GM18909 (cell line): Measurements from ENCODE around the gene LILRA2.
"Not testable (repeated sequence)": the region's sequence is repeated elsewhere in the genome, so short reads cannot be mapped to it uniquely, and the experiment has no call there.

ENCODE experiments used
- ATAC-seq: cut with Tn5 transposase; IDR thresholded peaks from one replicate; pipeline ENCODE4 v1.9.1; 2021; ENCODE audit warnings: mild to moderate bottlenecking; ENCODE audit not compliant: unreplicated experiment, poor library complexity

Gene LILRA2

DNA sequence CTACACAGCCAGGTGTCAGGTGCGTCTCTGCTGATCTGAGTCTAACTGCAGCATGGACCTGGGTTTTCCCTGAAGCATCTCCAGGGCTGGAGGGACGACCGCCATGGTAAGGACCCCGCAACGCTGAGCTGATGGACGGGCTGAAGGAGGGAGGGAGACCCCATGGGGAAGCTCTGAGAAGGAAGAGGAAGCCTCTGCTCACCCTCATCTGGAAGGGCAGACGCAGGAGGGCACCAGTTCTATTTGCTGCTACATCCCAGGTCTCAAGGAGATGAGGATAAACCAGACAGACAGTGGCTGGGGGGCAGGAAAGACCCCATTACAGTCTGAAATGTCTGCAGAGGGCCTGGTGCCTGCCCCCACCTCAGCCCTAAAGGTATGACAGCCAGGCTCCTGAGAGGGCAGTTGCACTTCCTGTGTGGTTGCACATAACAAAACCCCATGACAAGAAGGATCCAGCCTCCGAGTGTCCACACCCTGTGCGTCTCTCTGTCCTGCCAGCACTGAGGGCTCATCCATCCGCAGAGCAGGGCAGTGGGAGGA, at the start of gene LILRA2:
TSS of gene LILRA2 (plus strand) at position 461 of the 543 bp plus-strand sequence. CDS start 89 bp downstream, outside the sequence.
- ATAC-seq = no peak

DNA sequence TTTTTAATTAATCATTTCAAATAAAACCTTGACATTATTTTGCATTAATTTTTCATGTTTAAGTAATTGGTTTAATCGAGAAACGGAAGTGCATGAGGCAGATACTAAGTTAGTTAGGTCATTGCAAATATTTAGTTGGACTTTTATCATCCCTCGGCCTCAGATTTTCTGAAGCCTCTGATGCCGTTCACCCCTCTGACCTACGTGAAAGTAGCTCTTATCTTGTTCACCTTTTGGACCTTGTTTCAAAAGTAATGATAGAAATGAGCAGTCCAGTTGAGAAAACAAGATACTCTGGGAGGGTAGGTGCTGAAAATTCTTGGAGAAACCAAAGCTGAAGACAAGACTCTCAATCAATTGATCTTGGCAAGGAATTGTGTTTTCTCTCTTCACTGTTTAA, 48.0 kb upstream of the LILRA2 start:
- ATAC-seq = no peak

DNA sequence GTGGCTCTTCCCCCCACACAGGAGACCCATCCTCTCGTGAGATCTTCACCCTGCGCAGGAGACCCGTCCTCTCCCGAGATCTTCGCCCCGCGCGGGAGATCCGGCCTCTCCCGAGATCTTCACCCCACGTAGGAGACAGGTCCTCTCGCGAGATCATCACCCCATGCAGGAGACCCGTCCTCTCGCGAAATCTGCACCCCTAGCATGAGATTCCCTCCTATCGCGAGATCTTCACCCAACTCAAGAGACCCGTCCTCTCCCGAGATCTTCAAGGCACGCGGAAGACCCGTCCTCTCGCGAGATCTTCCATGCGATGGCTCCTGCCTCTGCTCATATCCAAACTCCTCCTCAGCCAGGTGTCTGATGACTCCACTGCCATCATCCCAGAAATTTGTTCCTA, 46.6 kb upstream of the LILRA2 start:
- no peak for ATAC-seq

DNA sequence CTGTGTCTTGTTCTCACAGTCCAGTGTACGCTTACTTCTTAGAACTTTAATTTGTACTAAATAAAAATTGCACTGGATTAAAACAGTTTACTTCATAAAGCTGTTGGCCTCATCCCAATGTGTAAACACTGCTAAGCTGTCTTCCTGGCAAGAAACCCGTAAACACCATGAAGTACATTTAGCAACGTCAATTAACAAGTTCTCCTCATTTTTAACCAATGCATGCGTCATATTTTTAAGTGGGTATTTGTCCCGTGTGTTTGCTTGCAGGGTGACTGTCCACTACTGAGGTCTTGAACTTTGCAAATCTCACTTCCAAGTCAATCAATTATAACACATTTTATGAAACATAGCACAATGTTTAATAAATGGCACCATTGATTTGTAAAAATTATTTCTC, 42.7 kb upstream of the LILRA2 start:
- no peak for ATAC-seq

DNA sequence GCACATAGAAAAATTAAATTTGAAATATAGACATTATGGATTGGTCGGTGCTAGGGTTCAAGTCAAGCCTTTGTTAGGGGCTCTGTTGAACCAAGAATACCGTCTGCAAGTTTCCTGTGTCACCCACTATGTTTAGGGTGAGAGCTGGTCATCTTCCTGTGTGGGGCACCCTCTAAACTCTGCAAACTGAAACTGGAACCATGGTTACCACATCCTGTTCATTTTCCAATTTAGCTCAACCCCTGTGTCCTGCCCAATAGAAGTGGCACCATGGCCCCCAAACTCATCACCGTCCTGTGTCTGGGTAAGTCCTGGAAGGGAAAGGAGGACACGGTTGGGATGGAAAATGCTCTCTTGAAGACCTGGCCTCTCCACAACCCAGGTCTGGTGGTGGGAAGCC, 41.1 kb upstream of the LILRA2 start:
- ATAC-seq = peak; percentile 79

DNA sequence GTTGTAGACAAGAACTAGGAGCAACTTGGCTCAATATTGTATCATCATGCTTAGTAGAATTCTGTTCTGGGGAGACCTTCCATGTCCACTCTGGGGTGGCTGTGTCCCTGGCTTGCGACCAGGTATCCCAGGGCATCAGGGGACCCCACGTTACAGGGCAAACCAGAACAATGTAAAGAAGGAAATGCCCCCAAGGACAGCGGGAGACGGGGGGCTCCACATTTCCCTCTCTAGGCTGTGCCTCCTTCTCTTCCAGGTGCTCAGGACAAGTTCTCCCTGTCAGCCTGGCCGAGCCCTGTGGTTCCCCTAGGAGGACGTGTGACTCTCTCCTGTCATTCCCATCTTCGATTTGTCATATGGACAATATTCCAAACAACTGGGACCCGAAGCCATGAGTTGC, 40.1 kb upstream of the LILRA2 start:
- no peak for ATAC-seq

DNA sequence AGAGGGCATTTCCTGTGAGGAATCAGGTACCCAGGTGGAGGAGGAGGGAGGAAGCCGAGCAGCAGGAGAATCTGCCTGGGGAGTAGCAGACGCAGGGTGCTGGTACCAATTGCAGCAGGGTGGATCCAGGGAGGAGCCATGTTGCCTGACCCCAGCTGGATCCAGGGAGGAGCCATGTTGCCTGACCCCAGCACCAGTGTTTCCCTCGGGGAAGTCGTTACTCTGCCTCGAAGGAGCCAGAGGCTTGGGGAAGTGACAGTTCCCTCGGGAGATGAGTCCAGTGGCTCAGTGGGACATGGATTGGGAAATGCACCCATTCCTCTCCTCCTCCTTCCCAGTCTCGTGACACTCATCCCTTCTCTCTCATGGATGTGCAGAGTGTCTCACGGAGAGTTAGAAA, 39.4 kb upstream of the LILRA2 start:
- ATAC-seq = no peak

DNA sequence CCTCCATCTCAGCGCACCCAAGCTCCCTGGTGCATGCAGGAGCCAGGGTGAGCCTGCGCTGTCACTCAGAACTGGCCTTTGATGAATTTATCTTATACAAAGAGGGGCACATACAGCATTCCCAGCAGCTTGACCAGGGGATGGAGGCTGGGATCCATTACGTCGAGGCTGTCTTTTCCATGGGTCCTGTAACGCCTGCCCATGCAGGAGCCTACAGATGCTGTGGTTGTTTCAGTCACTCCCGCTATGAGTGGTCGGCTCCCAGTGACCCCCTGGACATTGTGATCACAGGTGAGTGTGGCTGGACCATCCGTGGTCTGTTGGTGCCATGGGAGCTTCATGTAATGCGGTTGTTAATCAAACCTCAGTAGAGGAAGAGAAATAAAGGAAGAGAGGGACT, 38.0 kb upstream of the LILRA2 start:
- ATAC-seq = no peak

DNA sequence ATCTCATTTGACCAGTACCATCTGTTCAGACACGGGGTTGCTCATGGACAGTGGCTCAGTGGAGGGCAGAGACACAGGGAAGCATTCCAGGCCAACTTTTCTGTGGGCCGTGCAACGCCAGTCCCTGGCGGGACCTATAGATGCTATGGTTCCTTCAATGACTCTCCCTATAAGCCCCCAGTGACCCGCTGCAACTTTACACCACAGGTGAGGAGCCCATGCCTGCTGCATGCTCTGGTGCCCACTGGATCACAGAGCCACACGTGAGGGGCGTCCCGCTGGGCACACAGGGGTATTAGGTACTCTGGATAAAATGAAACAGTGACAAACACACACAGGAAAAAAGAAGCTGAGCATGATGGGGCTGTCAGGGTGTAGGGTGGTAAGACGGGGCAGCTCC, 36.6 kb upstream of the LILRA2 start:
- ATAC-seq = no peak

DNA sequence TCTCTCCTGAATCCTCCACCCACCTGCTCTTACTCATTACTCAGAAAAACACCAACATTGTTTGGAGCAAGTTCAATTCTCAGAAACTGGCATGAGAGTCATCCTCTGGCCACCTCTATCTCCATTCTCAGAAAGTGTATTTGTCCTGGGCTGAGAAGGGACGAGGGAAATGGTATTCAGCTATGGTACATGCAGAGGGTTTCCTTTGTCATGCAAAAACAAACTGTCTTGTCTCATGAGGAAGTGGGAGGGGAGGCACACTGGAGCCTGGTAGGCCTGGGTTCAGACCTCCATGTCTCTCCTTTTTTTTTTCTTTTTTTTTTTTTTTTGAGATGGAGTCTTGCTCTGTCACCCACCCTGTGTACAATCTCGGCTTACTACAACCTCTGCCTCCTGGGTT, 31.9 kb upstream of the LILRA2 start:
- ATAC-seq = no peak

DNA sequence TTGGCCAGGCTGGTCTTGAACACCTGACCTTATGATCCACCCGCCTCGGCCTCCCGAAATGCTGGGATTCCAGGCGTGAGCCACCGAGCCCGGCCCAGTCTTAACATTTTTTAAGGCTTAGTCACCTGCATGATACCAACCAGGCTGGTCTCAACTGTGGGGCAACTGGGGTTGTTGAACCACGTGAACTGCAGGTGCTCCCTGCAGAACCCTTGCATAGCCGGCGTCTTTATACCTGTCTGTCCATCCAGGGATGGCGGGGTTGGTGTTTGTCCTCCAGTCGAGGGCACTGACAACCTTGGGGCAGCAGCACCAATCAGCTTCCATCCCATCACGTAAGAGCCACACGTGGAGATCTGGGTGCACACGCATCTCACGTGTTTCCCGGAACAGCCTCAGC, 24.8 kb upstream of the LILRA2 start:
- no peak for ATAC-seq

DNA sequence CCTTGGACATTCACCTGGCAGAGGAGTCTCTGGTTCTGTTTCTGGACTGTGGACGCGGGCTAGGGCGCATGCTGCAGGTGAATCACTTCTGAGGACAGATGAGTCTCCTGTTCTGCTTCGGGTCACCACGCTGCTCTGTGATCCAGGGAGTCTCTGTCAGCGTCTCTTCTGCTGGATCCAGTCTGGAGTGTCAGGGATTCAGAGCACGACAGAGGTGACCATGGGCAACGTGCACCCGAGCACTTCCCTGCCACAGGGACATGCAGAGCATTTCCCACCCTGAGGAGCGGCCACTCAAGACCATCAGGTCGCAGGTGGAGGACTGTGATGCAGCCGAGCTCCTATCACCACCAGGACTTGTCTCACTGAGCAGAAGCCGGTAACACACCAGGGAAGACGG, 24.4 kb upstream of the LILRA2 start:
- ATAC-seq = no peak

DNA sequence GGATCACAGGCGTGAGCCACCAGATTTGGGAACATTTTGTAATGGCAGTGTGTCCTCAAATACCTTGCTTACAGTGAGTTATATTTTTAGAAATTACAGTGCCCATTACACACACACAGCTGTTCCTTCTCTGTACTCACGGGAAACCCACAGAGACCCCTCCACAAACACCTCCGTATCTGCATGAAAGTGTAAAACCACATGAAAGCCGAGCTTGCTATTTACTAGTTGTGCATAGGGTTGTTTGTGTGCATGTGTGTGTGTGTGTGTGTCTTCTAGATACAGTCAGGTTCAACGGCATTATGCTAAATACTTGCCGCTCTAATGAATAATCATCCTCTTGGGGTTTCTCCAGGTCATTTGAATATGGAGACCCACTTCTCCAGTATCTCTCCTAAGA, 22.3 kb upstream of the LILRA2 start:
- ATAC-seq = no peak

DNA sequence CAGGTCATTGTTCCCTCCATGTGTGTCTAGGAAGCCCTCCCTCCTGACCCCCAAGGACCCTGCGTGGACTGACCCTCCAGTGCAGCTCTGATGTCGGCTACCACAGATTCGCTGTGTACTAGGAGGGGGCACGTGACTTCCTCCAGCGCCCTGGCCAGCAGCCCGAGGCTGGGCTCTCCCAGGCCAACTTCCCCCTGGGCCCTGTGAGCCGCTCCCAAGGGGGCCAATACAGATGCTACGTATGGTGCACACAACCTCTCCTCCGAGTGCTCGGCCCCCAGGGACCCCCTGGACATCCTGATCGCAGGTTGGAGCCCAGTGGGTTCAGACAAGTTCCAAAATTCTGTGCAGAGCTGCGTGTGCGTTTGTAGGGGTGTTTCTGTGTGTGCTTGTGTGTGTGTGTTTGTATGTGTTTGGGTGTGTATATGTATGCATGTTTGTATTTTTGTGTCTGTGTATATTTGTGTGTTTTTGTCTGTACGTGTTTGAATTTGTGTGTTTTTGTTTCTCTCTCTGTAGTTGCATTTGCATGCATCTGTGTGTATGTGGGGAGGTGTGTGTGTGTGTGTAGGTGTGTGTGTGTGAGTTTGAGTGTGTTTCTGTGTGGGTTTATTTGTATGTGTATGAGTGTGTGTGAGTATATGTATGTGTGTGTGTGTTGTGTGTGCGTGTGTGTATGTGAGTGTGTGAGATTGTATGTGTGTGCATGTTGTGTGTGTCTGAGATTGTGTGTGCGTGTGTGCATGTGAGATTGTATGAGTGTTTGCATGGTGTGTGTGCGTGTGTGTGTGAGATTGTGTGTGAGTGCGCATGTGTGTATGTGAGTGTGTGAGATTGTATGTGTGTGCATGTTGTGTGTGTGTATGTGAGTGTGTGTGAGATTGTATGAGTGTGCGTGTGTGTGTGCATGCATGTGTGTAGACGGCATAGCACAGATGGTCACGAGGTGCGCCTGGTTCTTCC, 21.4 kb upstream of the LILRA2 start:
- ATAC-seq = no peak

DNA sequence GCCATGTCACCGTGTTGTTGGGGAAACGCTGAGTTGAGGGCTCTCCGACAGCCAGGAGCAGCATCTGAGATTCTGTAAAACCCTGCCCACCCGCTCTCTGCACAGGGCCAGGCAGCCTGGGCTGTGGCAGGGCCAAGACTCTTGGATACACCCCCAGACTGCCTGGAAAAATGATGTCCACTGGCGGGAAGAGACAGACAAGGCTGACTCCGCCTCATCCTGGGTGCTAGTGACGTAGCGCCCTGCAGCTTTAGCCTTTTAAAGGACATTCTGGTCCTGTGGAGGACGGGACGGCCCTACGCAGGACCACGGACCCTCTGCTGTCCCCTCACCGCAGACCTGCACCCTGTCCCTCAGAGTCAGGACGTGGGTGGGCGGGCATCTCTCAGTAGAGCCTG, 20.7 kb upstream of the LILRA2 start:
- no peak for ATAC-seq

DNA sequence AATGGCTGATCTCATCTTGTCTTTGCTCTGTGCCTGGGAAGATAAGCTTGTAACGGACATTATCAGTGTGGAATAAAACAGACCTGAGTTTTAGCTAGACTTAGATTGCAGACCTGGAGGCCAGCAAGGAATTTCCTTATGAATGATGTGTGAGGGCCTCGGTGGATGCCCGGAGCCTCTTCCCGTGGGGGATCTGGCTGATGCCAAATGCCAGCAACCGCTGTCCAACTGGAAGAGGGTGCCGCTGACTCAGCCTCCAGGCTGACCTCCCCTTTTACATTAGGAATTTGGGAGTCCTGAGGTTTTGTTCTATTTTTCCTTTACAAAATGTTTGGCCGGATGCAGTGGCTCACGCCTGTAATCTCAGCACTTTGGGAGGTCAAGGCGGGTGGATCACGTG, 19.6 kb upstream of the LILRA2 start:
- no peak for ATAC-seq

DNA sequence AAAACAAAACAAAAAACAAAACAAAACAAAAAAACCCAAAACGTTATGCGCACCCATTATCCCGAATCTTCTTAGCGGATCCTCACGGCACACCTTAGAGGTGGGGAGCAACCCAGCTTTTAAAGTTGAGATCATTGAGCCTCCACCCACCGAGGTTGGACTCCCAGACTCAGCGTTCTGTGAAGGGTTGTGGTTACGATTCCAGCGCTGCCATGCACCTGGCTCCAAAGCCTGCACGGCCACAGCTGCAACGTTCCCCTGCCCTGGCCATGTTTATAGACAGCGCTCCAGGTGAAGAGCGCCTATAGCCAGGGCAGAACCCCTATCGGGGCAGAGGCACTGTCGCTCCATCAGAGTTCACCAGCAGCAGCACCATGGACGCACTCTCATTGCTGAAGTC, 18.7 kb upstream of the LILRA2 start:
- ATAC-seq = no peak

DNA sequence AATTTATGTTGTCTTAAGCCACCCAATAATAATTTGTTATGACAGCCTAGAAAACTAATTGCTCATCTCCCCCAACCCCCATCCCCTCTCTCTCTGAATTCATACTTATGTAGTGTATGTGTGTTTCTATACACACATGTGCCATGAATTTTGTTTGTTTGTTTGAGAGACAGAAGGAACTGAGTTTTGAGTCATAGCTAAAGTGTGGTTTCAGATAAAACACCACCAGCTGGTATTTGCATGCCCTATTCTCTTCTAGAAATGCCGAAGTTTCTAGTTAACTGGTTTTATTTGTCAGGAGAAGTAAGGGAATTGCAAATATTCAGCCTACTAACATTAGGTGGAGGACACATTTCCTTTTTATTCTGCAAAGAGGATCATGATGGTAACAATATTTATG, 17.4 kb upstream of the LILRA2 start:
- ATAC-seq = no peak

DNA sequence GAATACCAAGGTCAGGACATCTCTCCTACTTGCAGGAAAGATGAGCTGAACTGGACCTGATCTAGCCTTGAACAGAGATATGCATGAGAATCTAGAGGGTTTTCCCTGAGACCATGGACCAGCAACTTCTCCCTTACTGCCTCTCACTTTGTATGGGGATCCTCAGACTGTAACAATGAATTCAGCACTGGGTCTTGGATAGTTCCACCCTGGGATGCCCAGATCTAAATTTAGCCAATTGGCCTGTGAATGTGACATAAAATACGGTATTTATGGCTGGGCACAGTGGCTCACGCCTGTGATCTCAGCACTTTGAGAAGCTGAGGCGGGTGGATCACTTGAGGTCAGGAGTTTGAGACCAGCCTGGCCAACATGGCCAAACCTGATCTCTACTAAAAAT, 15.3 kb upstream of the LILRA2 start:
- ATAC-seq = no peak

DNA sequence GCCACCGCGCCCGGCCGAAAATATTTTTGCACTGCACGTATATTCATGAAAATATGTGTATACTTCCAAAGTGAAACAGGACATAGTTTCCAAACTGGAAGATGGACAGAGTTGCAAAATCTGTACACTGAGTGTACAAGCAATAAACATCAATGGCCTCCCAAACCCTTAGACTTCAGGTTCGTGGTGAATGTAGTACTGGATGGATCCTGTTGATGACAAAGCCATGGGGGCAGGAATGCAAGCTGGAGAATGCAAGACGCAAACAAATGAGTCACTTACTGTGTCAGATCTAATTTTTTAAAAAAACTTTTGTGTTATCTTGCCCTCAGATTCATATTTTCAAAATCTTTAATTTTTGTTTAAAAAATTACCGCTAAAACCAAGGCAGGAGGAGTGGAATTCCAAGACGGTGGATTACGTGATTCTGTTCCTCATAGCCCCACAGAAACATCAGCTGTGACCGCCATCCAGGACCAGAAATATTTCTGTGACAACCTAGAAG, 12.7 kb upstream of the LILRA2 start:
- no peak for ATAC-seq

DNA sequence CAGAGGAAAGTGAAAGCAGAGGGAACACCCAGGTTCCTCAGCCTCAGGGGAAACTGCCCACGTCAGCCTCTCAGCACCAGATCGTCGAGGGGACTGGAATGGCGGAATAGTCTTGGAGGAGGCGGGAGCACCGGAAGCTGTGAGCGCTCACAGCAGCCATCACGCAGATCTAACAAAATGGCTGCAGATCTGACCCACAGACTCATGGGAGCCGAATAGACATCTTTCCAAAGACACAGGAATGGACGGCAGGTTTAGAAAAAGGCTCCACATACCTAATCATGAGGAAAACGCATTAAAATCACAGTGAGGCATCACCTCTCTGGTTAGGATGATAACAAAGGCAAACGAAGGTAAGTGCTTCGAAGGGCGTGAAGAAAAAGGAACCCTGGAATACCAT, 11.8 kb upstream of the LILRA2 start:
- ATAC-seq = no peak

DNA sequence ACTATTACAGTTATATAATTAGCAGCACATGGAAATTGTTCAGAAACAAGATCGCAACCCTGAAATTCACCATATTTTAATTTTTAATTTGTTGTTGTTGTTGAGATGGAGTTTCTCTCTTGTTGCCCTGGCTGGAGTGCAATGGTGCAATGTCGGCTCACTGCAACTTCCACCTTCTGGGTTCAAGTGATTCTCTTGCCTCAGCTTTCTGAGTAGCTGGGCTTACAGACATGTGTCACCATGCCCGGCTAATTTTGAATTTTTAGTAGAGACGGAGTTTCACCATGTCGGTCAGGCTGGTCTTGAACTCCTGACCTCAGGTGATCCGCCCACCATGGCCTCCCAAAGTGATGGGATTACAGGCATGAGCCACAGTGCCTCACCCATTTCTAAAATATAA, 10.4 kb upstream of the LILRA2 start:
- ATAC-seq = not testable (repeated sequence)
